Upper lobe of left lung (tissue), 6 donors: ENCODE data around the gene SLC6A16. TPM values are rescaled to one million over a fixed set of nuclear protein-coding genes. Genes with fewer than 3 reads are reported as not detected.

Experiments
- ATAC-seq, 2 donors: fragments of 200-7000 bp; cut with Tn5 transposase; one replicate each; pipeline ENCODE4 v1.9.1; 2022; ENCODE audit warnings: mild to moderate bottlenecking in 2 of 2, moderate library complexity in 2 of 2; ENCODE audit not compliant: low FRiP score in 2 of 2
- DNase-seq, 2 donors: peaks; one replicate each; pipeline ENCODE4 v3.0.0-alpha.2; 2019 to 2020
- H3K27ac ChIP-seq, 4 donors: fragments of 200-600 bp; sonication (generic); one replicate each; pipeline ENCODE4 v1.5.1; 2016 to 2019
- H3K27me3 ChIP-seq, 4 donors: fragments of 200-600 bp; sonication (generic); one replicate each; pipeline ENCODE4 v1.5.1; 2017 to 2019
- H3K36me3 ChIP-seq, 4 donors: fragments of 200-600 bp; sonication (generic); one replicate each; pipeline ENCODE4 v1.5.1; 2016 to 2019
- H3K4me1 ChIP-seq, 4 donors: fragments of 200-600 bp; sonication (generic); one replicate each; pipeline ENCODE4 v1.5.1; 2018 to 2019
- H3K4me3 ChIP-seq, 4 donors: fragments of 200-600 bp; sonication (generic); one replicate each; pipeline ENCODE4 v1.5.1; 2017 to 2019; ENCODE audit warnings: mild to moderate bottlenecking in 2 of 4, moderate library complexity in 1 of 4
- H3K9me3 ChIP-seq, 4 donors: fragments of 200-600 bp; sonication (generic); one replicate each; pipeline ENCODE4 v1.5.1; 2018 to 2019
- EP300 ChIP-seq, 4 donors: sonication (generic); formaldehyde crosslinking; IDR thresholded peaks; one replicate each; pipeline ENCODE4 v1.5.1; 2017; ENCODE audit warnings: antibody characterized with exemption in 4 of 4, control low read depth in 2 of 4
- POLR2A ChIP-seq, 4 donors: fragments of 450-650 bp; IDR thresholded peaks; one replicate each; pipeline ENCODE4 v1.5.1; 2016 to 2017; ENCODE audit warnings: antibody characterized with exemption in 4 of 4, mild to moderate bottlenecking in 2 of 4
- POLR2AphosphoS5 ChIP-seq, 2 donors: sonication (generic); formaldehyde crosslinking; IDR thresholded peaks; one replicate each; pipeline ENCODE4 v1.5.1; 2017; ENCODE audit warnings: antibody characterized with exemption in 2 of 2
- WGBS, 2 donors: methylation state at CpG; one replicate each; pipeline ENCODE4 v1.1.5; 2017 to 2018; 5-methylcytosine and 5-hydroxymethylcytosine counted together
- total RNA-seq, 6 donors: library from RNA; depleted of rRNA in 4 of 6; stranded (reverse); fragments of >200 nt in 4 of 6; gene quantifications; one replicate each; pipeline versions ENCODE4 v1.1.0 to v1.2.1, GENCODE V29; 2016 to 2021
- TF ChIP-seq, protein P1 (sequence below), 6 experiments: fragments of 450-650 bp in 4 of 6; fragments of 200-600 bp in 2 of 6; sonication (generic) in 2 of 6; IDR thresholded peaks; one replicate each; pipeline ENCODE4 v1.5.1; 2016 to 2019; ENCODE audit warnings: antibody characterized with exemption in 6 of 6
- donor health status: DM: no; HTN: no; CAD: no; lungs with moderate emphysema.
- donor health status: DM: no; HTN: yes; CAD: no; lungs with severe emphysema.

SLC6A16 gene
- total RNA-seq, 6 donors from 2014 or later, result 0.44 to 4.2 (median 2.0) TPM

DNA sequence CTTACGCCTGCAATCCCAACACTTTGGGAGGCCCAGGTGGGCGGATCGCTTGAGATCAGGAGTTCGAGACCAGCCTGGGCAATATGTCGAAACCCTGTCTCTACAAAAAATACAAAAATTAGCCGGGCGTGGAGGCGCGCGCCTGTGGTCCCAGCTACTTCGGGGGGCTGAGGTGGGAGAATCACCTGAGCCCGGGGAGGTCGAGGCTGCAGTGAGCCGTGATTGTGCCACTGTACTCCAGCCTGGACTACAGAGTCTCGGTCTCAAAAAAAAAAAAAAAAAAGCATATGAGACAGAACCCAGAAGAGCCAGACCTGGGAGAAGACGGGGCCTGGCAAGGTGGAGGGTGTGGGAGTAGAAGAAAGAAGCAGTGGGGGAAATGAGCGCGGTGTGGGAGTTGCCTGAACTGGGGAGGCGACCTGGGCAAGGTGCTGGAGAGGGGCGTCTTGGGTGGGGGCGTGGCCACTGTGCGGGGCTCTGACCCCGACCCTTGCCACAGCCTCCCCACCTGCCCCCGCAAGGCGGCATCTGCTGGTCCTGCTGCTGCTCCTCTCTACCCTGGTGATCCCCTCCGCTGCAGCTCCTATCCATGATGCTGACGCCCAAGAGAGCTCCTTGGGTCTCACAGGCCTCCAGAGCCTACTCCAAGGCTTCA is 39.2 kb upstream of the SLC6A16 start:
- H3K27ac ChIP-seq, result peak overlapping the region in 3 of 4 donors; percentile 53 to 96 (median 93)
- ATAC-seq (no peak), DNase-seq (peak in 1 of 2 donors; percentile 59)
- 67 to 76% methylated on average over 26 of the region's 27 CpGs for WGBS, 2 donors
- H3K27me3 ChIP-seq, result peaks cover 0 to 4% (median 0%) of the 10 kb centered on the region in 4 donors
- peaks cover 0 to 10% (median 5%) of the 10 kb centered on the region in 4 donors for H3K9me3 ChIP-seq
- H3K4me1 ChIP-seq, result peaks cover 7 to 40% (median 31%) of the 10 kb centered on the region in 4 donors
- H3K36me3 ChIP-seq, result peaks cover 0 to 5% (median 3%) of the 10 kb centered on the region in 4 donors
- TF ChIP-seq POLR2A (IDR thresholded peaks at IDR 0.05) (no peak), EP300 (IDR thresholded peaks at IDR 0.05) (no peak), POLR2AphosphoS5 (IDR thresholded peaks at IDR 0.05) (no peak)
- TF ChIP-seq, protein P1, sequence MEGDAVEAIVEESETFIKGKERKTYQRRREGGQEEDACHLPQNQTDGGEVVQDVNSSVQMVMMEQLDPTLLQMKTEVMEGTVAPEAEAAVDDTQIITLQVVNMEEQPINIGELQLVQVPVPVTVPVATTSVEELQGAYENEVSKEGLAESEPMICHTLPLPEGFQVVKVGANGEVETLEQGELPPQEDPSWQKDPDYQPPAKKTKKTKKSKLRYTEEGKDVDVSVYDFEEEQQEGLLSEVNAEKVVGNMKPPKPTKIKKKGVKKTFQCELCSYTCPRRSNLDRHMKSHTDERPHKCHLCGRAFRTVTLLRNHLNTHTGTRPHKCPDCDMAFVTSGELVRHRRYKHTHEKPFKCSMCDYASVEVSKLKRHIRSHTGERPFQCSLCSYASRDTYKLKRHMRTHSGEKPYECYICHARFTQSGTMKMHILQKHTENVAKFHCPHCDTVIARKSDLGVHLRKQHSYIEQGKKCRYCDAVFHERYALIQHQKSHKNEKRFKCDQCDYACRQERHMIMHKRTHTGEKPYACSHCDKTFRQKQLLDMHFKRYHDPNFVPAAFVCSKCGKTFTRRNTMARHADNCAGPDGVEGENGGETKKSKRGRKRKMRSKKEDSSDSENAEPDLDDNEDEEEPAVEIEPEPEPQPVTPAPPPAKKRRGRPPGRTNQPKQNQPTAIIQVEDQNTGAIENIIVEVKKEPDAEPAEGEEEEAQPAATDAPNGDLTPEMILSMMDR (IDR thresholded peaks at IDR 0.05), result no peak
- peak overlapping the region in 3 of 4 donors; percentile 72 to 90 (median 78) for H3K4me3 ChIP-seq

DNA sequence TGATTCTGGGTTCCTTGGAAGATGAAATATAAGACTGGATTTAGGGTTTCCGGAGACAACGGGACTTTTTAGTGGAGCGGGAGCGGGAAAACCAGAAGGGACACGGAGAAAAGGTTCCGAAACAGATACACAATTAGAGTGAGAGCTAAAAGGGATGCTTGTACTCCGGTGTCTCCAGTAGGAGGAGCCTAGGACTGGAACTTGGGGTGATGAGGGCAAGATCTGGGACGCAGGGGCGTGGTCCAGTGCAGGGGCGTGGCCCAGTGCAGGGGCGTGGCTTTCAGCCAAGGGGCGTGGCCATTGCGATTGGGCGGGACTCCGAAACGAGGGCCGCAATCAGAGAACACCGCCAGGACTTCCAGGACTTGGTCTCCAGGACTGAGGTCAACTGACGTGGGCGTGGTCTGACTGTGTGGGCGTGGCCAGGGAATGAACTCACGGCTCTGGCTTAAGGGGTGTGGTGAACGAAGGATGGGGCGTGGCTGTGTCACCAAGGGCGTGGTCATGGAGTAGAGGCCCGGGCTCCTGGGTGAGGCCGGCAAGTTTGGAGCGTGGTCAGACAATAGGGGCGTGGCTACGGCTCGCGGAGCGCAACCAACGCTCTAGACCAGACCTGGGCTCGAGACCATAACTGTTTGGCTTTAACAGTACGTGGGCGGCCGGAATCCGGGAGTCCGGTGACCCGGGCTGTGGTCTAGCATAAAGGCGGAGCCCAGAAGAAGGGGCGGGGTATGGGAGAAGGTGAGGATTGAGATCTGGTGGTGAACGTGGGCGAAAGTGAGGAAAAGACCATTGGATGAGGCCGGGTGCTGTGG is 38.5 kb upstream of the SLC6A16 start, which contains the start of gene DKKL1:
Gene DKKL1, plus strand, starts transcription at position 610 of the 815 bp plus-strand sequence. Its CDS starts 122 bp downstream, at position 732.
- peaks cover 0 to 4% (median 0%) of the 10 kb centered on the region in 4 donors for H3K27me3 ChIP-seq
- H3K9me3 ChIP-seq, result peaks cover 0 to 3% (median 0%) of the 10 kb centered on the region in 4 donors
- TF ChIP-seq, protein P1 (IDR thresholded peaks at IDR 0.05), result peak in 3 of 6 experiments; percentile 21 to 44 (median 36)
- TF ChIP-seq POLR2A (IDR thresholded peaks at IDR 0.05) (peak in 2 of 4 donors; percentile 67 to 70), POLR2AphosphoS5 (IDR thresholded peaks at IDR 0.05) (peak; percentile 44 to 91), EP300 (IDR thresholded peaks at IDR 0.05) (no peak)
- peaks cover 0 to 11% (median 10%) of the 10 kb centered on the region in 4 donors for H3K36me3 ChIP-seq
- H3K27ac ChIP-seq, result peak within 1 kb of the TSS; percentile 89 to 96 (median 94)
- H3K4me3 ChIP-seq, result peak within 1 kb of the TSS in 3 of 4 donors; percentile 72 to 90 (median 78)
- H3K4me1 ChIP-seq, result peaks cover 7 to 40% (median 31%) of the 10 kb centered on the region in 4 donors
- ATAC-seq, result peak; percentile 94 to 98
- WGBS, 2 donors, result 1% methylated on average over 33 to 46 of the region's 46 CpGs
- peak; percentile 97 to 100 for DNase-seq

DNA sequence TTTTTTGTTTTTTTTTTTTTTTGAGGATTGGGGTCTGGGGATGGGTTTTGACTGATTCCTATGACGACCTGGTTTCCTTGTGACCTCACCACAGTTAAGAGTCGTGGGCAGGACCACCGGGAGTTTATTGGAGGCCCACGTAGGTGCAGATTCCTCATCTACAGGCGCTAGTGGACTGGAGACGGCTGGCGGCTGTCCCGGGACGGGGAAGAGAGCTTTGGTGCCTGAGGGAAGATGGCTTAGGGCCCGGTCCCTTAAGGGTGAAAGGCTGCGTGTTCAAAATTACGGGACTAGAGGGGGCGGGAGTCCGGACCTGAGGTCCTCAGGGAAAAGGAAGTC is 37.9 kb upstream of the SLC6A16 start:
- TF ChIP-seq POLR2AphosphoS5 (IDR thresholded peaks at IDR 0.05) (no peak), EP300 (IDR thresholded peaks at IDR 0.05) (no peak), POLR2A (IDR thresholded peaks at IDR 0.05) (no peak)
- TF ChIP-seq, protein P1 (IDR thresholded peaks at IDR 0.05), result no peak
- 1% methylated on average over 14 of the region's 14 CpGs for WGBS, 2 donors
- Histone ChIP-seq H3K27ac (peak overlapping the region; percentile 89 to 96 (median 94)), H3K4me1 (peaks cover 7 to 40% (median 31%) of the 10 kb centered on the region in 4 donors), H3K9me3 (no peaks in the 10 kb centered on the region), H3K4me3 (peak overlapping the region in 3 of 4 donors; percentile 72 to 90 (median 78)), H3K27me3 (peaks cover 0 to 4% (median 0%) of the 10 kb centered on the region in 4 donors), H3K36me3 (peaks cover 0 to 17% (median 13%) of the 10 kb centered on the region in 4 donors)
- peak in 1 of 2 donors; percentile 43 for DNase-seq
- no peak for ATAC-seq

DNA sequence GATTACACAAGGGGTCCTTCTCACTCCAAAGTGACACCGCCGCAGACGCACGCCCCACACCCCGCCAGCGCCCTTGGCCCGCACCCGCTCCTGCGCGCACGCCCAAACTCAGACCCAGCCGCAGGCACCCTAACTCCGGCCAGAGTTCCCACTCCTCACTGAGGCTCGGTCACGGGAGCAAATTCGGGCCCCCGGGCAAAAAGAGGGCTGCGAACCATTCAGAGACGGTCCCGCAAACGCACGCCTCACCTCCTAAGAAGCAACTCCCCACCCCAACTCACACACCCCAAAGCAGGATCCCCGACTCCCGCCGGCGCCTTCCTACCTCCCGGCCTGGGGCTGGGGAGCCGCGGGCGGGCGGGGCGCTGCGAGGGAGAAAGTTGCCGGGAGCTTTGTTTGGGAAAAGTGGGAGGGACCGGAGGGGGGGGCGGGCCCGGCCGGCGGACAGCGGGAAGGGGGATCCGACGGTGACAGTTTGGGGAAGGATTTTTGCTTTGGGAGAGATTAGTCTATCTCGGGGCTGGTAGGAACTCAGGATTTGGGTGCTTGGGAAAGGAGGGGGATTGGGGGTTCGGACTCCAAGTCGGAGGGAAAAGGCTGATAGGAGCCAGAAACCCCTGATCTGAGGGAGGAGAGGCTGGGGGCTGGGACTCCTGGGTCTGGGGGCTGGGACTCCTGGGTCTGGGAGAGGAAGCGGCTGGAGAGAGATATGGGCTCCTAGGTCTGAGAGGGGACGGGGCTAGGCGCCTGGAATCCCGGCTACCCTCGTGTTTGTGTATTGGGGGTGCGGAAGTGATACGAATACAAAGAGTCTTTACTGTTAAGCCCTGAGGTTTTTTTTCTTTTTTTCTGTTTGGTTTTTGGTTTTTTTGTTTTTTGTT is 37.3 kb upstream of the SLC6A16 start, which contains the start of gene TEAD2:
Gene TEAD2, minus strand, starts transcription at position 369 of the 881 bp plus-strand sequence. CDS start 2,341 bp downstream, outside the sequence.
- Histone ChIP-seq H3K36me3 (peaks cover 0 to 22% (median 15%) of the 10 kb centered on the region in 4 donors), H3K4me3 (peak within 1 kb of the TSS; percentile 72 to 90 (median 82)), H3K27ac (peak within 1 kb of the TSS; percentile 89 to 96 (median 94)), H3K9me3 (no peaks in the 10 kb centered on the region), H3K4me1 (peaks cover 10 to 42% (median 32%) of the 10 kb centered on the region in 4 donors), H3K27me3 (peaks cover 0 to 4% (median 0%) of the 10 kb centered on the region in 4 donors)
- TF ChIP-seq POLR2AphosphoS5 (IDR thresholded peaks at IDR 0.05), result peak; percentile 45 to 85
- TF ChIP-seq EP300 (IDR thresholded peaks at IDR 0.05), result no peak
- TF ChIP-seq POLR2A (IDR thresholded peaks at IDR 0.05), result peak in 1 of 4 donors; percentile 62
- TF ChIP-seq, protein P1 (IDR thresholded peaks at IDR 0.05), result no peak
- DNase-seq (peak; percentile 73 to 94), ATAC-seq (peak in 1 of 2 donors; percentile 74)
- 1 to 3% methylated on average over 39 to 51 of the region's 52 CpGs for WGBS, 2 donors
